IMR-90 (cell line): ENCODE results near the gene MYO9B. TPM values are rescaled to one million over a fixed set of nuclear protein-coding genes. Genes with fewer than 3 reads are reported as not detected.

ENCODE experiments used
- ATAC-seq: fragments of 200-7000 bp; cut with Tn5 transposase; 2 replicates; pipeline ENCODE4 v1.9.1; 2020; ENCODE audit warnings: low read depth, mild to moderate bottlenecking, moderate library complexity
- BruUV-seq: library from RNA; stranded (reverse); fragments of 400-500 nt; replicated peaks from 2 replicates; lab custom pipeline; 2021; lab: Mats Ljungman, UMichigan
- CTCF ChIA-PET: fragments of 300-600 bp; formaldehyde crosslinking; extraction: SDS; loops from one replicate; lab custom pipeline; 2021; ENCODE audit warnings: antibody characterized with exemption; lab: Yijun Ruan, JAX
- POLR2A ChIA-PET: fragments of 300-600 bp; sonication (Branson Sonifier 250); formaldehyde crosslinking; loops from one replicate; lab custom pipeline; 2022; ENCODE audit warnings: antibody characterized with exemption; ENCODE audit not compliant: unreplicated experiment; lab: Charles Lee
- DNase-seq: peaks from one replicate; pipeline ENCODE4 v3.0.0; 2013
- H2AFZ ChIP-seq: replicated peaks from 2 replicates; pipeline ENCODE3; 2013; ENCODE audit warnings: low read length, mild to moderate bottlenecking; ENCODE audit not compliant: poor library complexity
- H2AK5ac ChIP-seq: 2 replicates; pipeline ENCODE4 v1.6.1; 2013; ENCODE audit warnings: low read depth, low read length, inconsistent platforms
- H2AK9ac ChIP-seq: replicated peaks from 2 replicates; pipeline ENCODE3; 2013; ENCODE audit warnings: mild to moderate bottlenecking, low read depth, low read length, moderate library complexity; ENCODE audit not compliant: poor library complexity
- H2BK120ac ChIP-seq: 2 replicates; pipeline ENCODE4 v1.6.1; 2013; ENCODE audit warnings: low read depth, low read length, inconsistent platforms
- H2BK15ac ChIP-seq: 3 replicates; pipeline ENCODE4 v1.6.1; 2013; ENCODE audit warnings: low read depth, low read length, inconsistent platforms
- H2BK20ac ChIP-seq: 2 replicates; pipeline ENCODE4 v1.6.1; 2013; ENCODE audit warnings: low read depth, mild to moderate bottlenecking, inconsistent platforms, low read length, moderate library complexity
- H2BK5ac ChIP-seq: 2 replicates; pipeline ENCODE4 v1.6.1; 2013; ENCODE audit warnings: mild to moderate bottlenecking, low read depth, low read length, inconsistent platforms; ENCODE audit not compliant: poor library complexity, severe bottlenecking
- H3K14ac ChIP-seq: replicated peaks from 2 replicates; pipeline ENCODE4 v1.6.1; 2013; ENCODE audit warnings: low read depth, low read length, inconsistent platforms
- H3K18ac ChIP-seq: 2 replicates; pipeline ENCODE4 v1.6.1; 2013; ENCODE audit warnings: low read depth, low read length, control low read depth
- H3K23ac ChIP-seq: 2 replicates; pipeline ENCODE4 v1.6.1; 2013; ENCODE audit warnings: low read depth, low read length, inconsistent platforms
- H3K27ac ChIP-seq: 2 replicates; pipeline ENCODE4 v1.5.1; 2013; ENCODE audit warnings: mild to moderate bottlenecking, control low read depth, low read length; ENCODE audit not compliant: insufficient read depth
- H3K27me3 ChIP-seq: 2 replicates; pipeline ENCODE4 v1.6.1; 2013; ENCODE audit warnings: low read length; ENCODE audit not compliant: control insufficient read depth, insufficient read depth
- H3K36me3 ChIP-seq: 2 replicates; pipeline ENCODE4 v1.6.1; 2013; ENCODE audit warnings: low read length, mixed read lengths; ENCODE audit not compliant: control insufficient read depth, insufficient read depth
- H3K4ac ChIP-seq: 2 replicates; pipeline ENCODE4 v1.6.1; 2013; ENCODE audit warnings: low read depth, low read length, inconsistent platforms
- H3K4me1 ChIP-seq: 2 replicates; pipeline ENCODE4 v1.6.1; 2013; ENCODE audit warnings: low read length, mixed read lengths; ENCODE audit not compliant: control insufficient read depth, insufficient read depth
- H3K4me2 ChIP-seq: 2 replicates; pipeline ENCODE4 v1.6.1; 2013; ENCODE audit warnings: low read depth, mild to moderate bottlenecking, control low read depth, low read length, moderate library complexity
- H3K4me3 ChIP-seq: 2 replicates; pipeline ENCODE4 v1.5.1; 2013; ENCODE audit warnings: low read depth, mild to moderate bottlenecking, control low read depth, low read length, moderate library complexity; ENCODE audit not compliant: insufficient read depth
- H3K56ac ChIP-seq: 2 replicates; pipeline ENCODE4 v1.6.1; 2013; ENCODE audit warnings: low read length, inconsistent platforms; ENCODE audit not compliant: insufficient read depth; ENCODE audit errors: extremely low read depth
- H3K79me1 ChIP-seq, 2 experiments: 2 replicates each; pipeline ENCODE4 v1.6.1; 2013; ENCODE audit warnings: low read length in 2 of 2, inconsistent platforms in 1 of 2, low read depth in 1 of 2
- H3K9ac ChIP-seq: 2 replicates; pipeline ENCODE4 v1.6.1; 2013; ENCODE audit warnings: low read depth, low read length, control low read depth
- H3K9me1 ChIP-seq: 2 replicates; pipeline ENCODE4 v1.6.1; 2013; ENCODE audit warnings: low read length, inconsistent platforms; ENCODE audit not compliant: insufficient read depth
- H3K9me3 ChIP-seq: 2 replicates; pipeline ENCODE4 v1.6.1; 2013; ENCODE audit warnings: low read length; ENCODE audit not compliant: control insufficient read depth, insufficient read depth
- H4K20me1 ChIP-seq: 2 replicates; pipeline ENCODE4 v1.6.1; 2013; ENCODE audit warnings: low read length, inconsistent platforms; ENCODE audit not compliant: insufficient read depth
- H4K5ac ChIP-seq: 2 replicates; pipeline ENCODE4 v1.6.1; 2013; ENCODE audit warnings: mild to moderate bottlenecking, low read depth, low read length, control low read depth
- H4K8ac ChIP-seq, 2 experiments: 2 replicates each; pipeline ENCODE4 v1.6.1; 2013; ENCODE audit warnings: low read depth in 2 of 2, low read length in 2 of 2, control low read depth in 1 of 2, inconsistent platforms in 1 of 2
- H4K91ac ChIP-seq: 2 replicates; pipeline ENCODE4 v1.6.1; 2013; ENCODE audit warnings: low read depth, low read length, inconsistent platforms; ENCODE audit not compliant: insufficient read depth
- FOS ChIP-seq: fragments of 150-350 bp; IDR thresholded peaks from 2 replicates; pipeline ENCODE4 v1.6.1; 2016; ENCODE audit warnings: low read depth, low read length
- MAZ ChIP-seq: IDR thresholded peaks from 2 replicates; pipeline ENCODE4 v1.6.1; 2012; ENCODE audit warnings: low read depth, mild to moderate bottlenecking, low read length, improper control_type of control experiment, moderate library complexity, borderline replicate concordance
- RAD21 ChIP-seq: IDR thresholded peaks from 2 replicates; pipeline ENCODE4 v1.6.1; 2012; ENCODE audit warnings: low read length, improper control_type of control experiment
- RFX5 ChIP-seq: IDR thresholded peaks from 2 replicates; pipeline ENCODE4 v1.8.0; 2012; ENCODE audit warnings: low read depth, mild to moderate bottlenecking, low read length, moderate library complexity
- WGBS, 2 experiments: methylation state at CpG; one replicate each; pipeline versions ENCODE4 v1.1.5 to v1.1.7; 2013; ENCODE audit warnings: missing lambda C conversion rate in 2 of 2; ENCODE audit not compliant: insufficient read length in 1 of 2; ENCODE audit errors: extremely low coverage in 2 of 2; 5-methylcytosine and 5-hydroxymethylcytosine counted together
- dilution Hi-C: fragments of 300-500 bp; cut with HindIII; formaldehyde crosslinking; loops from one replicate; pipeline ENCODE4 v1.14.3; 2018; ENCODE audit warnings: low sequenced_read_pairs; ENCODE audit not compliant: unreplicated experiment
- in situ Hi-C: fragments of 300-500 bp; cut with MboI; formaldehyde crosslinking; loops from 3 replicates; pipeline ENCODE4 v1.14.3; 2019; ENCODE audit warnings: low sequenced_read_pairs, inconsistent platforms, mixed read lengths
- intact Hi-C: fragments of 100-400 bp; cut with micrococcal nuclease; formaldehyde crosslinking; loops from 2 replicates; pipeline ENCODE4 v1.10.0; 2022
- polyA plus RNA-seq, 3 experiments: library from polyadenylated mRNA; depleted of rRNA; stranded (reverse); fragments of >200 nt; gene quantifications; 2 replicates each; pipeline ENCODE4 v1.2.3, GENCODE V29; 2012; ENCODE audit warnings: low replicate concordance in 1 of 3
- total RNA-seq: library from RNA; depleted of rRNA; stranded (reverse); fragments of >200 nt; gene quantifications from 2 replicates; pipeline ENCODE4 v1.2.3, GENCODE V29; 2012

The MYO9B gene
- total and polyA plus RNA-seq, 2 of the 4 experiments (the other 2 are of a cell fraction) = 61.8 to 77.8 TPM

DNA sequence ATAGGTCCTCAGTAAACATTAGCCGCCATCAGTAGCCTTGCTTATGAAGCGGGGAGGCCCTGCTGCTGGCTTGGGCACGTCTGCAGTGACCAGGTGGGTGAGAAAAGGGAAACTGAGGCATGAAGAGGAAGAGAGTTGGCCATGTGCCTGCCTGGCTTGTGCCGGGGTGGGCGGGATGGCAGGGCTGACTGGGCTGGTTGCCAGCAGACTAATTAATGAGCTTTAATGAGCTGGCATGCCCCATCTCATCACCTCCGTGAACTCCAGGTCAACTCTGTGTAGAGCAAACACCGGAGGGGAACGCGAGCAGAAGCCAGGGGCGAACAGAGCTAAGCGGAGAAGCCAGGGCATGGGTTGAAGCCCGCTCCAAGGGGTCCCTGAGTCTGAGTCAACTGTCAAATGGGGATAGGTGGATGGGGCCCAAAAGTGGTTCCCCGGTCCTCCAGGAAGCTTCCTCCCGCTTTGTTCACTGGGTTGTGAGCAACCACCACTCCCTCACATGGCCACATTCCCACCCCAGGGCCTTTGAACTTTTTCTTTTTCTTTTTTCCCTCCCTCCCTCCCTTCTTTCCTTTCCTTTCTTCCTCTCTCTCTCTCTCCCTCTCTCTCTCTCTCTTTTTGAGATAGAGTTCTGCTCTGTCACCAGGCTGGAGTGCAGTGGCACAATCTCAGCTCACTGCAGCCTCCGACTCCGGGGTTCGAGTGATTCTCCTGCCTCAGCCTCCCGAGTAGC lies 161.4 kb downstream of the MYO9B start:
- Histone ChIP-seq H3K36me3 (peaks cover 28% of the 10 kb centered on the region), H2BK120ac (no peak overlapping the region), H3K18ac (no peak overlapping the region), H2BK15ac (no peak overlapping the region), H2AK5ac (peak overlapping the region; percentile 66), H3K9me3 (no peaks in the 10 kb centered on the region), H3K27ac (no peak overlapping the region), H3K4me1 (peaks cover 12% of the 10 kb centered on the region), H3K9ac (no peak overlapping the region; the same call in 1 of the 2 replicates), H3K4ac (0 out of 2 replicates have a peak overlapping the region, but pooled peaks have one; percentile 35), H2BK20ac (no peak overlapping the region), H4K8ac (peak overlapping the region in 1 of 2 experiments; percentile 93; a peak in 1 of 4 replicates), H2AK9ac (peak overlapping the region; percentile 94), H2AFZ (no peak overlapping the region), H3K4me3 (no peak overlapping the region), H3K9me1 (peaks cover 5% of the 10 kb centered on the region), H4K91ac (peak overlapping the region; percentile 6; the same call in 1 of the 2 replicates), H3K14ac (no peak overlapping the region), H3K4me2 (no peak overlapping the region), H3K23ac (no peak overlapping the region), H3K56ac (no peak overlapping the region), H3K27me3 (no peaks in the 10 kb centered on the region), H2BK5ac (no peak overlapping the region), H3K79me1 (peaks cover 43 to 61% of the 10 kb centered on the region in 2 experiments), H4K5ac (no peak overlapping the region), H4K20me1 (peaks cover 20% of the 10 kb centered on the region)
- ChIA-PET CTCF (no interaction called here), POLR2A (no interaction called here)
- TF ChIP-seq RAD21 (no peak), RFX5 (no peak), FOS (no peak), MAZ (no peak)
- dilution Hi-C loops = no loop called here
- no TSS peak for BruUV-seq
- 87% methylated on average over 6 of the region's 18 CpGs; no CpG with 5 or more reads in 1 of the 2 experiments for WGBS, 2 experiments
- DNase-seq = no peak
- no peak for ATAC-seq
- in situ Hi-C loops = no loop called here
- intact Hi-C loops = no loop called here
